GM21367 (cell line): ENCODE data around the gene RB1.
A peak's percentile ranks its signal among the peaks of the same experiment; 100 is the strongest.

Source experiments
- ATAC-seq: cut with Tn5 transposase; IDR thresholded peaks from one replicate; pipeline ENCODE4 v1.9.1; 2021; ENCODE audit not compliant: unreplicated experiment

RB1 gene

GRCh38 chr13:48492470-48493065 is 189.0 kb downstream of the RB1 start:
- peak; percentile 72 for ATAC-seq

- ATAC-seq = no peak
These were observed 189.7 kb downstream of the RB1 start for GRCh38 chr13:48493066-48493765.

GRCh38 chr13:48493851-48494250 is 190.3 kb downstream of the RB1 start:
- ATAC-seq = no peak

GRCh38 chr13:48494874-48495273 is 191.3 kb downstream of the RB1 start:
- no peak for ATAC-seq

GRCh38 chr13:48496271-48497161 is 193.0 kb downstream of the RB1 start:
- no peak for ATAC-seq

GRCh38 chr13:48497669-48498068 is 194.1 kb downstream of the RB1 start:
- ATAC-seq = no peak

- peak; percentile 27 for ATAC-seq
These were observed 197.2 kb downstream of the RB1 start for GRCh38 chr13:48500652-48501197.

GRCh38 chr13:48501705-48502104 is 198.2 kb downstream of the RB1 start:
- no peak for ATAC-seq

- ATAC-seq = no peak
These were observed 199.2 kb downstream of the RB1 start for GRCh38 chr13:48502601-48503319.

- no peak for ATAC-seq
These were observed 201.1 kb downstream of the RB1 start for GRCh38 chr13:48504606-48505005.

- ATAC-seq = no peak
These were observed 201.5 kb downstream of the RB1 start for GRCh38 chr13:48505012-48505411.

- ATAC-seq = peak; percentile 71
These were observed 202.1 kb downstream of the RB1 start for GRCh38 chr13:48505597-48506091.

- peak; percentile 10 for ATAC-seq
These were observed 202.6 kb downstream of the RB1 start for GRCh38 chr13:48506092-48506701.

- no peak for ATAC-seq
These were observed 203.5 kb downstream of the RB1 start for GRCh38 chr13:48507021-48507420.

GRCh38 chr13:48508011-48508410 is 204.5 kb downstream of the RB1 start:
- ATAC-seq = no peak

- no peak for ATAC-seq
These were observed 207.1 kb downstream of the RB1 start for GRCh38 chr13:48510698-48511097.

- ATAC-seq = no peak
These were observed 208.2 kb downstream of the RB1 start for GRCh38 chr13:48511621-48512230.

- no peak for ATAC-seq
These were observed 211.2 kb downstream of the RB1 start for GRCh38 chr13:48514793-48515192.

- no peak for ATAC-seq
These were observed 212.2 kb downstream of the RB1 start for GRCh38 chr13:48515732-48516131.

GRCh38 chr13:48518083-48518482 is 214.5 kb downstream of the RB1 start:
- no peak for ATAC-seq
